Measurements from ENCODE around the gene CEP72.

Gene CEP72, protein sequence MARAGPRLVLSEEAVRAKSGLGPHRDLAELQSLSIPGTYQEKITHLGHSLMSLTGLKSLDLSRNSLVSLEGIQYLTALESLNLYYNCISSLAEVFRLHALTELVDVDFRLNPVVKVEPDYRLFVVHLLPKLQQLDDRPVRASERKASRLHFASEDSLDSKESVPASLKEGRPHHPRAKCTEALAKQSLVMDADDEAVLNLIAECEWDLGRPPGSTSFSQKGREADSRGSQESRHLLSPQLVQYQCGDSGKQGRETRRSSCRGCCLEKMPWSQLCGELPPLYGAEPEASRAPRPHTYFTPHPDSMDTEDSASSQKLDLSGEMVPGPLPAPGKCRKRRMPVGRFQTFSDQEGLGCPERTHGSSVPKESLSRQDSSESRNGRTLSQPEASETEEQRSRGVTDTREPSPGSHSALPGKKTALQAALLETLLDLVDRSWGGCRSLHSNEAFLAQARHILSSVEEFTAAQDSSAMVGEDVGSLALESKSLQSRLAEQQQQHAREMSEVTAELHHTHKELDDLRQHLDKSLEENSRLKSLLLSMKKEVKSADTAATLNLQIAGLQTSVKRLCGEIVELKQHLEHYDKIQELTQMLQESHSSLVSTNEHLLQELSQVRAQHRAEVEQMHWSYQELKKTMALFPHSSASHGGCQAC

DNA sequence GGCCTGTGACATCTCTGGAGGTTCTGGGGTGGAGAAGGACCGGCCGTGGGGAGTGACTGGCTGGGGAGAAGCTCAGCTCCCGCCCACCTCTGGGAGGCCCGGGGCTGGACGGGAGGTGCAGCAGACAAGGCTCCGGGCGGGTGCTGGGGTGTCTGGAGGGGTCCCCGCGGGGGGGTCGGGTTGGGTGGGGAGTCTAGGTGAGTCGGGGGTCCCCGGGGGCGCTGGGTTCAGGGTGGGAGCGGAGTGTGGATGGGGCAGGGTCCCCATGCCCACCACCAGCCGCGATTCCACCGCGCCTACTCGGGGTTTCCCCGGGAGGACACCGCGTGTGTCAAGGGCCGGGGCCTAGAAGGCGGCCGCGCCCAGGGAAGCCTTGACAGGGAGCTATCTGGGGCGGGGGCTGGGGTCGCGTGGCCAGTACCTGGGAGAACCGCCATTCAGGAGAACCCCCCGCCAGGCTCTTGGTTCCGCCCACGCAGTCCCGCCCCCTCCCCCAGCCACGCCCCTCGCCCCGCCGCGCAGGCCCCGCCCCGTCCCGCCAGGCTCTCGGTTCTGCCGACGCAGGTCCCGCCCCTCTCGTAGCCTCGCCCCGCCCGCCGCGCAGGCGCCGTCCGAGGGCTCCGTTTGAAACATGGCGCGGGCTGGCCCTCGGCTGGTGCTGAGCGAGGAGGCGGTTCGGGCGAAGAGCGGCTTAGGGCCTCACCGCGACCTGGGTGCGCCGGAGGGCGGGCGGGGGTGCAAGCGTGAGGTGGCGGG is at the start of gene CEP72:
Gene CEP72 (plus strand): TSS at position 610 of the 756 bp plus-strand sequence. CDS start 22 bp downstream, at position 632.
- Histone ChIP-seq H3K9me3 (ENCODE audit: low read length) (peaks cover 2% of the 10 kb centered on the region), H3K4me3 (ENCODE audit: low read length) (peak within 1 kb of the TSS; percentile 90), H3K27me3 (ENCODE audit: insufficient read depth, low read length) (no peaks in the 10 kb centered on the region), H3K36me3 (ENCODE audit: insufficient read depth, low read length) (peaks cover 2% of the 10 kb centered on the region), H3K4me1 (ENCODE audit: insufficient read depth, low read length) (peaks cover 7% of the 10 kb centered on the region), H2AFZ (ENCODE audit: low read depth, low read length) (peak within 1 kb of the TSS; percentile 74)

DNA sequence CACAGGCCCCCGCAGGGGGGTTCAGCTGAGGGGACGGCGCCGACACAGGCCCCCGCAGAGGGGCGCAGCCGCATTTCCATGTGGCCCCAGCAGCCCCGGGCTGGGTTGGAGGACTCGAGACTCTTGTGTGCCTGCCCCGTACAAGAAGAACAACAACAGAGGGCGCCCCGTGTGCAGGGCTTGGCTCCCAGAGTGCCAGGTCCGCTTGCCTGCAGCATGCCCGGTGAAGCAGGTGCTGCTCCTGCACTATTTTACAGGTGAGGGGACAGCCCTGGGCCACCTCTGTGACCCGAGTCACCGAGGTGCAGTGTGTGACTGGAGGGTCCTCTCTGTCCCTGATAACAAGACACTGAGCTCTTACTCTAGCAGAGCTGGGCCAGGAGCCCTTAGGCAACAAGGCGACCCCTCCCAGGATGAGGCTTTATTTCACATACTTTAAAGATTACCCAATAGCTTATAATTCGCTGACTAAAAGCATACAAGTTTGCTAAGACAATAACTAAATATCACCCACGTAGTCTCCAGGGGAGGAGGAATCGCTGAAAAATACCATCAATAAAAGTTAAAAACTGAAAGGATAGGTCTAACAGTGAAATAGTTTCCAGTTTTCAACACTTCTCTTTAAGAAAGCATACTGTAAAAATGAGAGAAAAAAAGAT is 46.2 kb upstream of the CEP72 start:
- H3K27me3 ChIP-seq (ENCODE audit: insufficient read depth, low read length): peaks cover 18% of the 10 kb centered on the region
- no peak overlapping the region for H2AFZ ChIP-seq (ENCODE audit: low read depth, low read length)
- no peaks in the 10 kb centered on the region for H3K4me1 ChIP-seq (ENCODE audit: insufficient read depth, low read length)
- peaks cover 12% of the 10 kb centered on the region for H3K9me3 ChIP-seq (ENCODE audit: low read length)
- H3K4me3 ChIP-seq (ENCODE audit: low read length): no peak overlapping the region
- H3K36me3 ChIP-seq (ENCODE audit: insufficient read depth, low read length): no peaks in the 10 kb centered on the region

DNA sequence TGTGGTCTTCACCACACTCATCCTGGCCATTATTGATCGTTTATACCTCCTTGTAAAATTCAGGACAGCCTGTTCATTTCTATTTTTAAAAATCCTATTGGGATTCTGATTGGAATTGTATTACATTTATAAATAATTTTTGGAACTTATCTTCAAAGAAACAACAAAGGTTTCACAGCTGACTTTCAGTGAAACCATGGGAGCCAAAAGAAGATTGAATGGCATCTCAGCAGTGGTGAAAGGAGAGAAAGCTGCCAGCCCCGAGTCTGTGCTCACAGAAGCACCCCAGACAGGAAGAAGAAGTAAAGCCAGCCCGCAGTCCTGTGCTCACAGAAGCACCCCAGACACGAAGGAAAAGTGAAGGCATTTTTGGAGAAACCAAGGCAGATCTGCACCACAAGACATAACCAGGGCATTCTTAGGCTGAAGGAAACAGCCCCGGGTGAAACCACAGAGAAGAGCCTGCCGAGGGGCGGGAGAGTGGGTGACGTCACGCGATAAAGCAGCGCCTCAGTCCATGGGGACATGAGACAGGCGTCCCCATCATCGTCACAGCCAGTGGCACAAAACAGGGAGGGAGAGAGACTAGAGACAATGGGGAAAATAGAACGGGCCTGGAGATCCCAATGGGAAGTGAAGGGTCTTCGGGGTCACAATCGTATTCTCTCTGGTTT is 45.4 kb upstream of the CEP72 start:
- H3K4me1 ChIP-seq (ENCODE audit: insufficient read depth, low read length): no peaks in the 10 kb centered on the region
- no peak overlapping the region for H3K4me3 ChIP-seq (ENCODE audit: low read length)
- H3K9me3 ChIP-seq (ENCODE audit: low read length): peaks cover 12% of the 10 kb centered on the region
- peaks cover 18% of the 10 kb centered on the region for H3K27me3 ChIP-seq (ENCODE audit: insufficient read depth, low read length)
- no peaks in the 10 kb centered on the region for H3K36me3 ChIP-seq (ENCODE audit: insufficient read depth, low read length)
- no peak overlapping the region for H2AFZ ChIP-seq (ENCODE audit: low read depth, low read length)

DNA sequence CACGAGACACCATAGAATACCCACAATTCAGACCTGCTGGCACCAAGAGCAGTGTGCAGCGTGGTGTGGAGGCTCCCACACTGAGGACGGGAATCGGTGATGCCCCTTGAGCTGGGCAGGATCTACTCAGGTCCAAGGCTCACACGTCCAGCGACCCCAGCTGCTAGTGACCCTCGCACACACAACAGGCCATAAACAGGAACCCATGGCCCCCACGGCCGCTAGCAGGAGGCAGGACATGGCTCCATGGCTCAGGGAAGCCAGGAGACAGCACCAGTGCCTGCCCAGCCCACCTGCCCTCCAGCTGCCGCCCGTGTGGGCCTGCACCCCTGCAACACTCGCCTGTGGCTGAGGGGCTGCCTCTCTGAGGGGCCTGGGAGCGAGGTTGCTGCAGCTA is 44.5 kb upstream of the CEP72 start:
- Histone ChIP-seq H3K4me3 (ENCODE audit: low read length) (no peak overlapping the region), H3K9me3 (ENCODE audit: low read length) (peaks cover 12% of the 10 kb centered on the region), H3K27me3 (ENCODE audit: insufficient read depth, low read length) (peaks cover 18% of the 10 kb centered on the region), H3K36me3 (ENCODE audit: insufficient read depth, low read length) (no peaks in the 10 kb centered on the region), H3K4me1 (ENCODE audit: insufficient read depth, low read length) (no peaks in the 10 kb centered on the region), H2AFZ (ENCODE audit: low read depth, low read length) (no peak overlapping the region)

DNA sequence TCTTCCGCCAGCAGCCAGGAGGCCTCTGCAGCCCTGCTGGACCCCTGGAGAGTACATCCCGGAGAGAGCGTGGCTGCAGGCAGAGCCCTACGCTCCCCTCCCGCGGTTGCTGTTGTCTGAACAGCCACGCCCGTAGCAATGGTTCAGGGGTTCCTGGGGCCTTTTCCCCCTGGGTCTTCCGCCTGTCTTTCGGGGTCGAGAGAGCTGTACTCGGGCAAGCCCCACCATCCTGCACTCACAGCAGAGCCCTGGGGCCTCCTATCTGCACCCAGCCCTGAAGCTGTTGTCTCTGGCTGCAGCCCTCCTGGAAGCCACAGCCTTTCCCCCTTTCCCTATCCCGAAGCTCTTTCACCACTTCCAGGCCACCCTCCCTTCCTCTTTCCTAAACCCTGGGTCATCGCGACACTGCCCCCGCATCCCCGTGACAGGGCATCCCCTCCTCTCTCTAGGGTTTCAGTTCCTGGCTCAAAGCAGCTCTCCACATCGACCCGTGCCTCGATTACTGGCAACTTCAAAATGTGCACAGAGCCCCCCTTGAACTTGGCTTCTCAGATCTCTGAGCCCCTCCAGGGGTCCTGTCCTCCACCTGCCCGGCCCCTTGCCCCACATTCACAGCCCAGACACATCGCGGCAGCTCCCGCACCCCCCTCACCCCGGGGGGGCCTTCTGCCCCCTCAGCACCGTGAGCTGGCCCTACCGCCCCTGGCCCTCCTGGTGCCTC is 43.9 kb upstream of the CEP72 start:
- no peaks in the 10 kb centered on the region for H3K4me1 ChIP-seq (ENCODE audit: insufficient read depth, low read length)
- peaks cover 18% of the 10 kb centered on the region for H3K27me3 ChIP-seq (ENCODE audit: insufficient read depth, low read length)

DNA sequence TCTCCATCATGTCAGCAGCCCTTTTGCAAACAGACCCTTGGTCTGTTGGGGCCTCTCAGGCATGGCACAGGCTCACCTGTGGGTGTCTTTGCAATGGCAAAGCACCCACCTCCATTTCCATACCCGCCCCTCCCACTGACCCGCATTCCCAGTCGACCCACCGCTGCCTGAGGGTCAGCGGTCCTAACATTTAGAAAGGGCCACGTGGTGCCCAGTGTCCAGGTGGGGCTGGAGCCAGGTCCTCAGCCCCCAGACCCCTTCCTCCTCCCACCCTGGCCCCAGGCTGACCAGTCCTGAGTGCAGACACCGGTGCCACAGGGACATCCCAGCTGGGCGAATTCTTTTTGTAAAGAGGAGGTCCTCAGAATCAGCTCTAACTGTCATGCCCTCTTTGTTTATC is 43.3 kb upstream of the CEP72 start:
- Histone ChIP-seq H2AFZ (ENCODE audit: low read depth, low read length) (no peak overlapping the region), H3K4me1 (ENCODE audit: insufficient read depth, low read length) (no peaks in the 10 kb centered on the region), H3K36me3 (ENCODE audit: insufficient read depth, low read length) (no peaks in the 10 kb centered on the region), H3K4me3 (ENCODE audit: low read length) (no peak overlapping the region), H3K27me3 (ENCODE audit: insufficient read depth, low read length) (peaks cover 18% of the 10 kb centered on the region), H3K9me3 (ENCODE audit: low read length) (peaks cover 12% of the 10 kb centered on the region)

More for the DNA sequence above, 43.9 kb upstream of the CEP72 start:
- H3K9me3 ChIP-seq (ENCODE audit: low read length): peaks cover 12% of the 10 kb centered on the region
- H2AFZ ChIP-seq (ENCODE audit: low read depth, low read length): no peak overlapping the region
- H3K4me3 ChIP-seq (ENCODE audit: low read length): no peak overlapping the region
- H3K36me3 ChIP-seq (ENCODE audit: insufficient read depth, low read length): no peaks in the 10 kb centered on the region

DNA sequence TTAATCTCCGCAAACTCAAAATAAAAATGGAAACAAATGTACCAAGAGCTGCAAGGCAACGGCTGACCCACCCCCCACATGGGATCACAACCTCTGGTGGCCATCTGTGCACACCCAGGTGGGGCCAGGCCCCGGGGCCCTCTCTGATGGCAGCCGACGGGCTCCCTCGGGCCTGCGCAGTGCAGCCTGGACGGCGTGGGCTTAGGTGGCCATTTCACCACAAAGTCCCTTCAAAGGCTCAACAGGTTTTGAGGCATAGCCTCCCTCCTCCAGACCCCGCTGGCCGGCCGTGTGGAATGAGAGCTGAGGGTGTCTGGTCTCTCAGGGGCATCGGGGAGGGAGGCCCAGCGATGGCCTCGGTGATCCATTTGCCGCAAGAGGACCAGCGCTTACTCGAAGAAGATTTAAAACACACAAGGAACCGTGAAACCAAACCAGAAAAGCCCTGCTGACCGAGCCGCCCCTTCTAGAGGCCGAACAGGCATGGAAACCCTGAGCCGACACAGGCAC is 42.7 kb upstream of the CEP72 start:
- H3K27me3 ChIP-seq (ENCODE audit: insufficient read depth, low read length): peaks cover 18% of the 10 kb centered on the region
- no peaks in the 10 kb centered on the region for H3K36me3 ChIP-seq (ENCODE audit: insufficient read depth, low read length)
- H3K4me1 ChIP-seq (ENCODE audit: insufficient read depth, low read length): no peaks in the 10 kb centered on the region
- no peak overlapping the region for H2AFZ ChIP-seq (ENCODE audit: low read depth, low read length)
- no peak overlapping the region for H3K4me3 ChIP-seq (ENCODE audit: low read length)
- H3K9me3 ChIP-seq (ENCODE audit: low read length): peaks cover 12% of the 10 kb centered on the region

DNA sequence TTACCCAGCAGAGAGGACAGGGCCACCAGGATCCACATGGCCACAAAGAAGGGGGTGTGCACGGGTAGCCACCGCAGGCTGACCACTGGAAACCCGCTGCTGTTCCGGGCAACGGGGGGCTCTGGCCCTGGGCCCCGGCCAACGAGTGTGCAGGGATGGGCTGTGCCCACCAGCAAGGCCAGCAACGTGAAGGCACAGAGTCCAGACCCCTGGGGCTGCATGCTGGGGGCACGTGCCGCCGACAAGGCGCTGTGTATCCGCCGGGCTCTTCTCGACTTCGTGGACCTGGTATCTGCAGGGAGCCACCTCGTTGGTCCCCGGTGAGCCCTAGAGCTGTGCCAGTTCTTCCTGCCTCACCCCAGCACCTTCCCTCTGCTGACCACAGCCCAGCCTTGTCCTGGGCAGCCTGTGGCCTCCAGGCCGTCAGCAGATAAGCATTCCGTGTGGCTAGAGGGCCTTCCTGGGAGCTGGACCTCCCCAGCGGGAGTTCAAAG is 42.2 kb upstream of the CEP72 start:
- peaks cover 12% of the 10 kb centered on the region for H3K9me3 ChIP-seq (ENCODE audit: low read length)
- no peaks in the 10 kb centered on the region for H3K4me1 ChIP-seq (ENCODE audit: insufficient read depth, low read length)
- H3K36me3 ChIP-seq (ENCODE audit: insufficient read depth, low read length): no peaks in the 10 kb centered on the region
- H3K27me3 ChIP-seq (ENCODE audit: insufficient read depth, low read length): peaks cover 18% of the 10 kb centered on the region
- H3K4me3 ChIP-seq (ENCODE audit: low read length): no peak overlapping the region
- no peak overlapping the region for H2AFZ ChIP-seq (ENCODE audit: low read depth, low read length)

DNA sequence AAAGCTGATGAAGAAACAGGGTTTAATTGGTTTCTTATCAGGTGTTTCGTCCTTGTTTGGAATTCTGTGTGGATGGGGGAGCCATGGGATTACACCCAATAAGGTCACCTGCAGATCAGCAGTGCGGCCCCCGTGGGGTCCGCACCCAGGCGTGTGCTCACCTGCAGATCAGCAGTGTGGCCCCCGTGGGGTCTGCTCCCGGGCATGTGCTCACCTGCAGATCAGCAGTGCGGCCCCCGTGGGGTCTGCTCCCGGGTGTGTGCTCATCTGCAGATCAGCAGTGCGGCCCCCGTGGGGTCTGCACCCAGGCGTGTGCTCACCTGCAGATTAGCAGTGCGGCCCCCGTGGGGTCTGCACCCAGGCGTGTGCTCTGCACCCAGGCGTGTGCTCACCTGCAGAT is 41.7 kb upstream of the CEP72 start:
- Histone ChIP-seq H3K27me3 (ENCODE audit: insufficient read depth, low read length) (peaks cover 18% of the 10 kb centered on the region), H2AFZ (ENCODE audit: low read depth, low read length) (no peak overlapping the region), H3K9me3 (ENCODE audit: low read length) (peaks cover 13% of the 10 kb centered on the region), H3K4me1 (ENCODE audit: insufficient read depth, low read length) (no peaks in the 10 kb centered on the region), H3K4me3 (ENCODE audit: low read length) (no peak overlapping the region), H3K36me3 (ENCODE audit: insufficient read depth, low read length) (no peaks in the 10 kb centered on the region)

DNA sequence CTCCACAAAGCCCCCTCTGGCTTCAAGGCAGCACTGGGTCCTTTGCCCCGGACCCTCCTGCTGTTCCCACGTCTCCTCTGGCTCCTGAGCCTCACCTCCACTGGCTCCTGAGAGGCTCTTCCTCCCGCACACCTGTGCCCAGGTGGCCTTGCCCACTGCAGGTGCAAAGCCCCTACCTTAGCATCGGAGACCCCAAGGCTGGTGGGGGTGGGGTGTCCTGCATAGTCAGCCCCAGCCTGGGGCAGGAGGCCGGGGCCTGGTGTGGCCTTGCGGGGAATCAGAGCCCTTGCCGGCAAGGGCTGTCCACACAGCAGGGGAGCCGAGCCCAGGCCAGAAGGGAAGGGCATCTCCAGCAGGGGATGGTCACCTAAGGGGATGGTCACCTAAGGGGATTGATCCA is 41.3 kb upstream of the CEP72 start:
- Histone ChIP-seq H3K36me3 (ENCODE audit: insufficient read depth, low read length) (no peaks in the 10 kb centered on the region), H3K4me3 (ENCODE audit: low read length) (no peak overlapping the region), H2AFZ (ENCODE audit: low read depth, low read length) (no peak overlapping the region), H3K4me1 (ENCODE audit: insufficient read depth, low read length) (no peaks in the 10 kb centered on the region), H3K9me3 (ENCODE audit: low read length) (peaks cover 14% of the 10 kb centered on the region), H3K27me3 (ENCODE audit: insufficient read depth, low read length) (peaks cover 19% of the 10 kb centered on the region)

DNA sequence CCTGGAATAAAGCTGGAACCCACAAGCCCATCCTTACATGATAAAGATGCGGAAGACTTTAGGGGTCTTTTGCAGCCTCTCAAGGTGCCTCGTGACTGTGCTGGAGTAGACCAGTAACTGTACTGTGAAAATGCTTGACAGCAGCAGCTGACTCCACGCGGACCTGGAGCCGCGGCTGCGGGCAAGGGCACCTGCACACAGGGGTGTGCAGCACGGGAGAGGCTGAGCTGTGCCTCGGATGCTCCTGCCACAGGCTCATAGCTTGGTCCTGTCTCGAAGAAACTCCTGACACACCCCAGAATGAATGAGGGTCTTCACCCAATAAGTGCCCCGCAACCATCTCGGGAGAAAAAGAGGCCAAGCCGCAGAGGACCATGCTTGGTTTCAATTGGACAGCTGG is 40.3 kb upstream of the CEP72 start:
- H3K4me1 ChIP-seq (ENCODE audit: insufficient read depth, low read length): no peaks in the 10 kb centered on the region
- H3K4me3 ChIP-seq (ENCODE audit: low read length): no peak overlapping the region
- no peak overlapping the region for H2AFZ ChIP-seq (ENCODE audit: low read depth, low read length)
- peaks cover 15% of the 10 kb centered on the region for H3K27me3 ChIP-seq (ENCODE audit: insufficient read depth, low read length)
- H3K36me3 ChIP-seq (ENCODE audit: insufficient read depth, low read length): no peaks in the 10 kb centered on the region
- H3K9me3 ChIP-seq (ENCODE audit: low read length): peaks cover 13% of the 10 kb centered on the region

Data from neuron (in vitro differentiated cells).